GM10847 (cell line): ENCODE results near the gene PDHX.

Experiments used
- POLR2A ChIP-seq: IDR thresholded peaks from 2 replicates; pipeline ENCODE4 v1.6.1; 2011; ENCODE audit not compliant: insufficient read length; ENCODE audit errors: extremely low read depth

The PDHX gene

GRCh38 chr11:34970480-34970879 lies 54.1 kb downstream of the PDHX start:
- no peak for TF ChIP-seq POLR2A

GRCh38 chr11:34971928-34972327 lies 55.5 kb downstream of the PDHX start:
- TF ChIP-seq POLR2A, result no peak

- TF ChIP-seq POLR2A, result no peak
These were observed 55.9 kb downstream of the PDHX start for GRCh38 chr11:34972366-34972765.

- TF ChIP-seq POLR2A, result no peak
These were observed 56.5 kb downstream of the PDHX start for GRCh38 chr11:34972892-34973291.

GRCh38 chr11:34975482-34975881 lies 59.1 kb downstream of the PDHX start:
- no peak for TF ChIP-seq POLR2A

- no peak for TF ChIP-seq POLR2A
These were observed 60.2 kb downstream of the PDHX start for GRCh38 chr11:34976496-34977088.

GRCh38 chr11:34977089-34977912 lies 60.9 kb downstream of the PDHX start:
- no peak for TF ChIP-seq POLR2A

GRCh38 chr11:34978236-34979191 lies 62.1 kb downstream of the PDHX start:
- no peak for TF ChIP-seq POLR2A

- no peak for TF ChIP-seq POLR2A
These were observed 68.1 kb downstream of the PDHX start for GRCh38 chr11:34984514-34984913.

GRCh38 chr11:34986883-34987520 lies 70.6 kb downstream of the PDHX start:
- no peak for TF ChIP-seq POLR2A

GRCh38 chr11:34987617-34988016 lies 71.2 kb downstream of the PDHX start:
- TF ChIP-seq POLR2A, result no peak

- no peak for TF ChIP-seq POLR2A
These were observed 72.2 kb downstream of the PDHX start for GRCh38 chr11:34988294-34989255.

GRCh38 chr11:34990916-34991315 lies 74.5 kb downstream of the PDHX start:
- TF ChIP-seq POLR2A, result no peak

GRCh38 chr11:34994854-34995253 lies 78.4 kb downstream of the PDHX start:
- no peak for TF ChIP-seq POLR2A
